ENCODE data around the gene KCTD11.

DNA sequence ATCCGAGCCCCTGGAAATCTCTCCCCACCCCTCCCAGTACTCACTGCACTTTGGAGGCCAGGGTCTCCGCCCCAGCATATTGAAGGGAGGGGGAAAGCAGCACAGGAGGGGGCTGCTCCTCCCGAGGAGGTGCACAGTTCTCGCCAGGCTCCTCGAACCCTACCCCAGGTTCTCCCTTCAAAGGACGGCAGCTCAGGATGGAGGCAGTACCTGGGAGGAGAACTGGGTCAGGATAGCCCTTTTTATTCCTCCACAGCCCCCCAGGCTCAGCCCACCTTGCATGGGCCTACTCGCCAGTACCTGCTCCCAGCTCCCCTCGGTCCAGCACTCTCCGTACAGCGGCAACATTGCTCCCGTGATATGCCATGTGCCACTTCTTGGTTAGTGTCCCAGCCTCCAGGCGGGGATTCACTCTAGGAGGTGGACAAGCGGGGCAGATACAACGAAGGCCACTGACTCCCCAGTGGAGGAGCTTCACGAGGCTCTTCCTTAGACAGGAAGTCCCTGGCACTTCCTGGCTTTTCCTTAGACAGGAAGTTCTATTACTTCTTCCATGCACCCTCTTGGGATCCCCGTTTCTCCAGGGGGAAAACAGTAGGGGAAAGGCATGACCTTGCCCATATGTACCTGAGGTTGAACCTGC lies 34.7 kb upstream of the KCTD11 start:
- TF ChIP-seq POLR2A (IDR thresholded peaks at IDR 0.05): no peak
- TF ChIP-seq, protein P1, sequence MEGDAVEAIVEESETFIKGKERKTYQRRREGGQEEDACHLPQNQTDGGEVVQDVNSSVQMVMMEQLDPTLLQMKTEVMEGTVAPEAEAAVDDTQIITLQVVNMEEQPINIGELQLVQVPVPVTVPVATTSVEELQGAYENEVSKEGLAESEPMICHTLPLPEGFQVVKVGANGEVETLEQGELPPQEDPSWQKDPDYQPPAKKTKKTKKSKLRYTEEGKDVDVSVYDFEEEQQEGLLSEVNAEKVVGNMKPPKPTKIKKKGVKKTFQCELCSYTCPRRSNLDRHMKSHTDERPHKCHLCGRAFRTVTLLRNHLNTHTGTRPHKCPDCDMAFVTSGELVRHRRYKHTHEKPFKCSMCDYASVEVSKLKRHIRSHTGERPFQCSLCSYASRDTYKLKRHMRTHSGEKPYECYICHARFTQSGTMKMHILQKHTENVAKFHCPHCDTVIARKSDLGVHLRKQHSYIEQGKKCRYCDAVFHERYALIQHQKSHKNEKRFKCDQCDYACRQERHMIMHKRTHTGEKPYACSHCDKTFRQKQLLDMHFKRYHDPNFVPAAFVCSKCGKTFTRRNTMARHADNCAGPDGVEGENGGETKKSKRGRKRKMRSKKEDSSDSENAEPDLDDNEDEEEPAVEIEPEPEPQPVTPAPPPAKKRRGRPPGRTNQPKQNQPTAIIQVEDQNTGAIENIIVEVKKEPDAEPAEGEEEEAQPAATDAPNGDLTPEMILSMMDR (IDR thresholded peaks at IDR 0.05): no peak
- TF ChIP-seq POLR2AphosphoS5 (IDR thresholded peaks at IDR 0.05): no peak
- TF ChIP-seq EP300 (IDR thresholded peaks at IDR 0.05): no peak
